GM19099 (cell line): ENCODE data around the gene ABCC3.

Source experiments
- POLR2A ChIP-seq: IDR thresholded peaks from 3 replicates; pipeline ENCODE4 v1.6.1; 2011; ENCODE audit warnings: low read depth; ENCODE audit not compliant: insufficient read length; ENCODE audit errors: extremely low read depth

ABCC3 gene

GRCh38 chr17:50699410-50699809 lies 64.7 kb downstream of the ABCC3 start:
- TF ChIP-seq POLR2A, result no peak

DNA sequence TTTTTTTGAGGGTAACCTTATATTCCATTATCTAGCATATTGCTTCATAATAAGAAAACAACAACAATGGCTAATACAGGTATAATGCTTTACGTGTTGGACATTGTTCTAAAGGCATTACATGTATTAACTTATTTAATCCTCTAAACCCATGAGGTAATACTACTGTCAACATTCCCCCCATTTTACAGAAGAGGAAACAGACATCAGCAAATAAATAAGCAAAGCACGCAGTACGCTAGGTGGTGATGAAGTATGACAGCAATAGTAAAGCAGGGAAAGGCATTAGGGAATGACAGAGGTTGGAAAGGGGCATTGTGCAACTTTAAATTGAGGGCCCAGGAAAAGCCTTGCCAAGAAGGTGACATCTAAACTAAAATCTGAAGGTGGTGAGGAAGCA lies 68.5 kb downstream of the ABCC3 start:
- TF ChIP-seq POLR2A, result no peak

- peak; percentile 76 for TF ChIP-seq POLR2A
Measured at GRCh38 chr17:50707289-50708049, 72.8 kb downstream of the ABCC3 start, which contains the start of gene ANKRD40. Gene ANKRD40 (minus strand): TSS chr17:50707914. CDS start chr17:50707654, 260 bp downstream.

DNA sequence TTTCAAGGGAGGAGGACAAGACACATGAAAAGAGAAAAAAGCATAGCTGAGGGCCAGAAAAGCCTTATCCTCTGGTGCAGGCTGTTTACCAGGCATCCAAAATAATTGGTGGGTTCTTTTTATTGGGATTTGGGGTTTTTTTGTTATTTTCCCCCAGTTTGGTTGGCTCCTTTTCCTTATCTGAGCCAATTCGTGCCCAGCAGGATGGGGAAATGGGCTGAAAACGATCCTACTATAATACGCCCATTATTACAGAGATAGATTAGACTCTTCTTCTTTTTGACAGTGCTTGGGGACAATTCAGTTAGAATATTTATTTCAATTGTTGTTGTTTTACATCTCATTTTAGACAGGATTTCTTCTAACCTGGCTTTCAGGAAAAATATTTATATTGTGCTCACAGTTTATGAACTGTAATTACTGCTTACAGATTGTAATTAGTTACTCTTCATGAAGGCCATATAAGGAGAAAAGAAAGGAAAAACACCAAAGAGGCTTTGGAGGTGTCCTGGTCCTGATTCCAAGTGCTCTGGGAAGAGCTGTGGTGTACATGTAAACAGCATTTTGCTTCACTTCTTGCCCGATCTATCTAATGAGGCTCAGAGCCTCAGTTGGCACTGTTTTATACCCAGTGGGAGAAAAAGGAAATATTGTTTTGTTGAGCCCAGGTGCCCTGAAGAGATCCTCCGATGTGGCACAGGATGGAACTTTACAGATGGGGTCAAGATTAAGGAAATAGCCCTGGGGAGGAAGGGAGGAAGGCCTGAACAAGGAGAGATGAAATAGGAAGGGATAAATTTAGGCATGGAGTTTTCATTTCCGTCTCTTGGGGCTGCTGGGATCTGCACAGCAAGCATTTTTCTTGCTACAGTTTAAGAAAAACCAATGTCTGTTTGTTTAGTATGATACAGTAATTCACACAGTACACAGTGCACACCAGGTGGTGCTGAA lies 73.6 kb downstream of the ABCC3 start:
- no peak for TF ChIP-seq POLR2A

DNA sequence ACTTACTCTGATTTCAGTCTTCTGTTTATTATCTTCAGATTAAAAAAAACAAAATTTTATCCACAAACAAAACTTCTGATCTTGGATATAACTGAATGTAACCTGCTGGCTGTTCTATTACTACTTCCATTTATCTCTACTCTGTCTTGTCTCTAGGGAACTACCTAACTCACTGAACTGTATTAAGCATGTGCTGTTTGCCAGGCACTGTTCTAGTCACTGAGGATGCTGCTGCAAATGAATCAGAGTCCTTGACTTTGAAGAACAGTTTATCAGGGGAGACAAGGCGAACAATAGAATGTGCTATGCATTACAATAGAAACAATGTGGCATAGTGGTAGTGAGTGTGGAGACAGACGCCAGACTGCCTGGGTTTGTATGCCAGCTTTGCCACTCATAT lies 75.3 kb downstream of the ABCC3 start:
- no peak for TF ChIP-seq POLR2A

DNA sequence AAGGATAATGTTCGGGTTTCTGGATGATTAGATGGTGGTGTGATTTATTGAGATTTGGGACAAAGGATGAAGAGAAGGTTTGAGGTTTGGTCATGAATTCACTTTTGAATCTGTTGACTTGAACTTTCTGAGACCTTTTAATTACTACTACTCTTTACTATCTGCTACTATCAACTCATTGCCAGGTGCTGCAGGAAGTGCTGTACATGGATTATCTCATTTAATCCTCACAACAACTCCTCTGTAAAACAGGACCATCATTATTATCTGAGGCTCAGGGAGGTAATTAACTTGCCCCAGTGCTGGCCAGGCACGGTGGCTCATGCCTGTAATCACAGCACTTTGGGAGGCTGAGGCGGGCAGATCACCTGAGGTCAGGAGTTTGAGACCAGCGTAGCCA lies 76.0 kb downstream of the ABCC3 start:
- TF ChIP-seq POLR2A, result no peak

GRCh38 chr17:50712641-50713040 lies 78.0 kb downstream of the ABCC3 start:
- no peak for TF ChIP-seq POLR2A

- no peak for TF ChIP-seq POLR2A
Measured at GRCh38 chr17:50715471-50715870, 80.8 kb downstream of the ABCC3 start.

- peak; percentile 96 for TF ChIP-seq POLR2A
Measured at GRCh38 chr17:50719144-50719923, 84.7 kb downstream of the ABCC3 start, which contains the start of gene LUC7L3. Gene LUC7L3 (plus strand): TSS chr17:50719603. CDS start chr17:50719733, 130 bp downstream.

DNA sequence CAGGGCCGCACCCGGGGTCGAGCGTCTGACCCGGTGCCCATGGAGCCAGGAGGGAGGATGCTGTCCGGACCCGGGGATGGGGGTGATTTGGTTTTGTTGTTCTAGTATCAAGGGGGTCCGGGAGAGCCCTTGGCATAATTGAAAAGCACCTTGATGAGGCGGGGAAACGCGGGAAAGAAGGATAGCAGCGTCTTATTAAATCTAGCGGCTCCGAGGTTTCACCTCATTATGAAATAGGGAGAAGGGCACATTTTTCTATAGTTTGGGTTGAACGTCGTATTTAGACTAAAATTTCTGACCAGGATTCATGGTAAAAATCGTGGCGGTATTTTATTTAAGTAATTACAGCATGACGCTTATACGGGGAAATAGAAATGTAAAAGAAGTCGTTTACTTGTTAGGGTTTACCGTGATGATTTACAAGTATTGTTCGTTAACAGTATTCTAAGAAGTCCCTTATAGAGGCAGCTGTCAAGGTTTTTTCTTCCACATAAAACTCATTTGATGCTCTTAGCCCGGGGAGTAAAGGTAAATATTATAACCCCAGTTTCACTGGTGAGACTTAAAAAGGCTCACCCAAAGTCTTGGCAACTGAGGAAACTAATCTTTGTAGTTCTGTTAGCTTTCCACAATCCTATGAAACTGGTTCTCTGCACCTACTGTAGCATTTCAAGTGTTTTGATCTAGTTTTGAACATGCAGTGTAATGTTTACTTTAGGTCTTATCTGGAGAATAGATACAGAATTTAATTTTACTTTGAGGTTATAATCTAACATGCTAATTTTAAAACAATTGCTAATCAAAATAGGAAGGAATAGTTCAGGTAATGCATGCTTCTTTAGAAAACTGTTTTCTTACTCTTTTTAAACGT lies 85.5 kb downstream of the ABCC3 start:
- TF ChIP-seq POLR2A, result no peak

DNA sequence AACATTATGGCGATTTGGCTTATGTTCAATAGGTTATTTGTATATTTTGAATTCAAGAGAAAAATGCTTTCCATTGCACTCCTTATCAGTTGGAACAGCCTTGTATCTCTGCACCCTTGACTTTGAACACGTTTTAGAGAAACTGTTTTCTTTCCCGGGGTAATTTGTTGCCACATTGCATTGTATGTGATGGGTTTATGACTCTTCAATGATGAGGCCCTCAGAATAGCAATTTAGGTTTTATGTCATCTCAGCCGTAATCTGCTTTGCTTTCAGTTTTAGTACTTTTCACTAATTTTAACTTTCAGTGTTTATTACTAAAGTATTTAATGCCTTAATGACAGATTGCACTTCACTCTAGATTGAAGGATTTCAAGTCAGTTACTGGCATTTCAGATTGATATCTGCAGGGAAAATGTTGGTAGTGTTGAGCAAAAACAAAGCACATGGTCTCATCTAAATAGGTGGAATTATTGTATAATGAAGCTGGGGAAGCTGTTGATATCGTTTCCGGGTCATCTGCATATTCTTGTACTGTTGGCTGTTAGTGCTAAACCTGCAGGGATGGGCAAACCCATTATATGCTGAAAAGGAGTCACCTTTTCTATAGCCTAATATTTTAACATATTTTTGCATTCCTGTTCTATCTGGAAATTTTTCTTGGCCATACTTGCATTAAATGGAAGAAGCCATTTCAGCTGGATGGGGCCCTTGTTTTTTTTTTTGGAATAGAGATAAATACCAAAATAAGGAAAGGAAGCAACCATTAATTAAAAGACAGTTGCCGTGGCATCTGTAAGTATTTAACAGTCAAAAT lies 86.7 kb downstream of the ABCC3 start:
- no peak for TF ChIP-seq POLR2A

- TF ChIP-seq POLR2A, result no peak
Measured at GRCh38 chr17:50722746-50723145, 88.1 kb downstream of the ABCC3 start.
